Fibroblast of lung (primary cell): ENCODE data around the gene ZNF207.

ENCODE experiments used
- CTCF ChIP-seq, 2 donors: IDR thresholded peaks in 1 of 2; conservative IDR thresholded peaks in 1 of 2; 1 replicate in 1 of 2; 2 replicates in 1 of 2; pipeline ENCODE4 v1.5.1; 2011 to 2012; ENCODE audit warnings: low read length in 2 of 2, control low read depth in 1 of 2, inconsistent platforms in 1 of 2, low read depth in 1 of 2, mild to moderate bottlenecking in 1 of 2
- EZH2 ChIP-seq: IDR thresholded peaks from 2 replicates; pipeline ENCODE4 v1.5.1; 2012; ENCODE audit warnings: low read length, control low read depth, mild to moderate bottlenecking; ENCODE audit errors: missing control alignments

GRCh38 chr17:32383926-32384434, 34.0 kb downstream of the ZNF207 start:
- no peak for TF ChIP-seq CTCF (conservative IDR thresholded peaks at IDR 0.05 in 1 of 2, IDR thresholded peaks at IDR 0.05 in 1 of 2; ENCODE audit: low read depth in 1 of 2, low read length in 2 of 2)
- no peak for TF ChIP-seq EZH2
